Breast epithelium (tissue), 3 donors: ENCODE data around the gene XRCC6.

Experiments
- POLR2A ChIP-seq: fragments of 450-650 bp; IDR thresholded peaks from one replicate; pipeline ENCODE4 v1.6.1; 2016; ENCODE audit warnings: antibody characterized with exemption, mild to moderate bottlenecking, moderate library complexity
- POLR2AphosphoS5 ChIP-seq, 3 donors: sonication (generic); formaldehyde crosslinking; IDR thresholded peaks; one replicate each; pipeline ENCODE4 v1.6.1; 2017; ENCODE audit warnings: antibody characterized with exemption in 3 of 3
- TF ChIP-seq, protein P1 (sequence below), 3 donors: fragments of 450-650 bp; IDR thresholded peaks; one replicate each; pipeline ENCODE4 v1.5.1; 2016 to 2017; ENCODE audit warnings: antibody characterized with exemption in 3 of 3, mild to moderate bottlenecking in 3 of 3, moderate library complexity in 3 of 3

GRCh38 chr22:41697126-41697775 is 76.2 kb downstream of the XRCC6 start:
- TF ChIP-seq, protein P1, sequence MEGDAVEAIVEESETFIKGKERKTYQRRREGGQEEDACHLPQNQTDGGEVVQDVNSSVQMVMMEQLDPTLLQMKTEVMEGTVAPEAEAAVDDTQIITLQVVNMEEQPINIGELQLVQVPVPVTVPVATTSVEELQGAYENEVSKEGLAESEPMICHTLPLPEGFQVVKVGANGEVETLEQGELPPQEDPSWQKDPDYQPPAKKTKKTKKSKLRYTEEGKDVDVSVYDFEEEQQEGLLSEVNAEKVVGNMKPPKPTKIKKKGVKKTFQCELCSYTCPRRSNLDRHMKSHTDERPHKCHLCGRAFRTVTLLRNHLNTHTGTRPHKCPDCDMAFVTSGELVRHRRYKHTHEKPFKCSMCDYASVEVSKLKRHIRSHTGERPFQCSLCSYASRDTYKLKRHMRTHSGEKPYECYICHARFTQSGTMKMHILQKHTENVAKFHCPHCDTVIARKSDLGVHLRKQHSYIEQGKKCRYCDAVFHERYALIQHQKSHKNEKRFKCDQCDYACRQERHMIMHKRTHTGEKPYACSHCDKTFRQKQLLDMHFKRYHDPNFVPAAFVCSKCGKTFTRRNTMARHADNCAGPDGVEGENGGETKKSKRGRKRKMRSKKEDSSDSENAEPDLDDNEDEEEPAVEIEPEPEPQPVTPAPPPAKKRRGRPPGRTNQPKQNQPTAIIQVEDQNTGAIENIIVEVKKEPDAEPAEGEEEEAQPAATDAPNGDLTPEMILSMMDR (IDR thresholded peaks at IDR 0.05) = peak; percentile 91 to 95 (median 94)
- TF ChIP-seq POLR2A = no peak
- peak in 2 of 3 donors; percentile 21 to 28 for TF ChIP-seq POLR2AphosphoS5 (IDR thresholded peaks at IDR 0.05)
